Esophagus muscularis mucosa (tissue), 3 donors: ENCODE results near the gene BRF1.

ENCODE experiments used
- CTCF ChIP-seq, 3 experiments: fragments of 200-600 bp in 2 of 3; fragments of 450-650 bp in 1 of 3; sonication (generic) in 2 of 3; IDR thresholded peaks; one replicate each; pipeline ENCODE4 v1.5.1; 2017 to 2019; ENCODE audit warnings: antibody characterized with exemption in 3 of 3, mild to moderate bottlenecking in 2 of 3, moderate library complexity in 1 of 3
- POLR2A ChIP-seq: fragments of 450-650 bp; IDR thresholded peaks from one replicate; pipeline ENCODE4 v1.6.1; 2017; ENCODE audit warnings: antibody characterized with exemption, moderate library complexity, mild to moderate bottlenecking, low read depth
- POLR2AphosphoS5 ChIP-seq, 2 donors: sonication (generic); formaldehyde crosslinking; IDR thresholded peaks; one replicate each; pipeline ENCODE4 v1.6.1; 2017; ENCODE audit warnings: antibody characterized with exemption in 2 of 2

- no peak for TF ChIP-seq CTCF (IDR thresholded peaks at IDR 0.05)
- no peak for TF ChIP-seq POLR2A
- no peak for TF ChIP-seq POLR2AphosphoS5 (IDR thresholded peaks at IDR 0.05)
Measured at GRCh38 chr14:105169776-105170655, 130.8 kb downstream of the BRF1 start.
